ENCODE measurements around the gene USP32.

- TF ChIP-seq CTCF (IDR thresholded peaks at IDR 0.05; ENCODE audit: low read length) (no peak), EZH2 (IDR thresholded peaks at IDR 0.05; ENCODE audit: borderline replicate concordance, low read length) (no peak)
These were observed 68.2 kb downstream of the USP32 start for GRCh38 chr17:60323754-60324153.

All from OCI-LY1 (cell line).